H1 (cell line): ENCODE results near the gene PRR5. TPM values are rescaled to one million over a fixed set of nuclear protein-coding genes. Genes with fewer than 3 reads are reported as not detected.

ENCODE experiments used
- CTCF ChIA-PET: fragments of 300-600 bp; sonication (Branson Sonifier 250); formaldehyde crosslinking; loops from one replicate; lab custom pipeline; 2021; ENCODE audit not compliant: partially characterized antibody; lab: Charles Lee
- POLR2A ChIA-PET: fragments of 300-600 bp; sonication (Branson Sonifier 250); formaldehyde crosslinking; loops from one replicate; lab custom pipeline; 2021; ENCODE audit warnings: inconsistent platforms; ENCODE audit not compliant: partially characterized antibody; lab: Charles Lee
- DNase-seq, 2 experiments: peaks; one replicate each; pipeline versions ENCODE4 v3.0.0 to v3.0.0-alpha.2; 2010 to 2022; ENCODE audit warnings: low spot score in 2 of 2, low read depth in 1 of 2, mixed read lengths in 1 of 2
- FAIRE-seq: peaks from 2 replicates; lab custom pipeline; 2011; peaks lifted over from hg19 to GRCh38; lab: Jason Lieb, UNC
- H2AFZ ChIP-seq: 2 replicates; pipeline ENCODE4 v1.8.1; 2012; ENCODE audit warnings: low read length, inconsistent platforms
- H2AK5ac ChIP-seq: 2 replicates; pipeline ENCODE4 v1.6.1; 2013; ENCODE audit warnings: low read depth, low read length
- H2BK120ac ChIP-seq: replicated peaks from 2 replicates; pipeline ENCODE3; 2013; ENCODE audit warnings: low read depth, low read length, inconsistent platforms
- H2BK12ac ChIP-seq: 2 replicates; pipeline ENCODE4 v1.6.1; 2013; ENCODE audit warnings: low read depth, low read length
- H2BK15ac ChIP-seq: 2 replicates; pipeline ENCODE4 v1.6.1; 2013; ENCODE audit warnings: low read length
- H2BK20ac ChIP-seq: 2 replicates; pipeline ENCODE4 v1.6.1; 2013; ENCODE audit warnings: low read length
- H2BK5ac ChIP-seq: 2 replicates; pipeline ENCODE4 v1.6.1; 2013; ENCODE audit warnings: low read depth, low read length
- H3K14ac ChIP-seq: 2 replicates; pipeline ENCODE4 v1.6.1; 2013; ENCODE audit warnings: inconsistent platforms; ENCODE audit not compliant: insufficient read length
- H3K18ac ChIP-seq: 2 replicates; pipeline ENCODE4 v1.6.1; 2013; ENCODE audit warnings: low read length; ENCODE audit errors: extremely low read depth
- H3K23ac ChIP-seq: 2 replicates; pipeline ENCODE4 v1.6.1; 2013; ENCODE audit warnings: inconsistent platforms; ENCODE audit not compliant: insufficient read length
- H3K23me2 ChIP-seq: 2 replicates; pipeline ENCODE4 v1.6.1; 2013; ENCODE audit warnings: low read depth, low read length
- H3K27ac ChIP-seq: 2 replicates; pipeline ENCODE4 v1.6.1; 2011; ENCODE audit warnings: low read depth, low read length, inconsistent platforms
- H3K27me3 ChIP-seq, 4 experiments: replicated peaks in 1 of 4; 1 replicate in 1 of 4; 2 replicates in 3 of 4; pipeline versions ENCODE4 v1.6.1 to v1.8.1; 2011 to 2013; ENCODE audit warnings: low read length in 3 of 4, mild to moderate bottlenecking in 3 of 4, inconsistent platforms in 2 of 4, mixed read lengths in 2 of 4, moderate library complexity in 1 of 4; ENCODE audit not compliant: control insufficient read depth in 3 of 4, insufficient read depth in 3 of 4; ENCODE audit errors: extremely low read depth in 1 of 4
- H3K36me3 ChIP-seq, 4 experiments: 2 replicates each; pipeline versions ENCODE4 v1.6.1 to v1.8.1; 2011 to 2013; ENCODE audit warnings: mild to moderate bottlenecking in 4 of 4, low read length in 3 of 4, moderate library complexity in 2 of 4, control low read depth in 1 of 4, inconsistent platforms in 1 of 4; ENCODE audit not compliant: insufficient read depth in 4 of 4, control insufficient read depth in 2 of 4
- H3K4ac ChIP-seq: replicated peaks from 2 replicates; pipeline ENCODE3; 2013; ENCODE audit warnings: low read length, low read depth, mixed read lengths, inconsistent platforms; ENCODE audit not compliant: insufficient read length
- H3K4me1 ChIP-seq, 4 experiments: replicated peaks in 1 of 4; 1 replicate in 1 of 4; 2 replicates in 3 of 4; pipeline versions ENCODE4 v1.6.1 to v1.8.1; 2011 to 2013; ENCODE audit warnings: low read length in 3 of 4, inconsistent platforms in 2 of 4, mixed read lengths in 1 of 4; ENCODE audit not compliant: insufficient read depth in 4 of 4, control insufficient read depth in 3 of 4
- H3K4me2 ChIP-seq, 2 experiments: 2 replicates each; pipeline versions ENCODE4 v1.6.1 to v1.8.1; 2011 to 2013; ENCODE audit warnings: low read depth in 2 of 2, low read length in 2 of 2, control low read depth in 1 of 2, inconsistent platforms in 1 of 2, mild to moderate bottlenecking in 1 of 2; ENCODE audit not compliant: insufficient read depth in 1 of 2
- H3K4me3 ChIP-seq, 4 experiments: fragments of 200-600, 300-600 bp in 1 of 4; sonication (generic), shearing (Covaris generic), sonication (Bioruptor Twin) in 1 of 4; 2 replicates each; pipeline versions ENCODE4 v1.5.1 to v1.8.1; 2011 to 2016; ENCODE audit warnings: low read length in 4 of 4, low read depth in 3 of 4, control low read depth in 2 of 4, inconsistent platforms in 2 of 4, mild to moderate bottlenecking in 2 of 4, mixed read lengths in 1 of 4, moderate library complexity in 1 of 4; ENCODE audit not compliant: insufficient read depth in 2 of 4; ENCODE audit errors: extremely low read depth in 1 of 4
- H3K56ac ChIP-seq: replicated peaks from 2 replicates; pipeline ENCODE3; 2013; ENCODE audit warnings: low read depth, mild to moderate bottlenecking, mixed read lengths, low read length, inconsistent platforms; ENCODE audit not compliant: insufficient read length
- H3K79me1 ChIP-seq: 2 replicates; pipeline ENCODE4 v1.6.1; 2013; ENCODE audit warnings: low read depth, low read length, control low read depth
- H3K79me2 ChIP-seq, 2 experiments: 2 replicates each; pipeline versions ENCODE4 v1.6.1 to v1.8.1; 2012 to 2013; ENCODE audit warnings: low read length in 2 of 2, mild to moderate bottlenecking in 2 of 2, inconsistent platforms in 1 of 2; ENCODE audit not compliant: insufficient read depth in 2 of 2, control insufficient read depth in 1 of 2
- H3K9ac ChIP-seq, 4 experiments: replicated peaks in 1 of 4; 1 replicate in 1 of 4; 2 replicates in 3 of 4; pipeline versions ENCODE4 v1.6.1 to v1.8.1; 2011 to 2013; ENCODE audit warnings: low read depth in 3 of 4, low read length in 3 of 4, control low read depth in 2 of 4, mild to moderate bottlenecking in 2 of 4, moderate library complexity in 2 of 4, inconsistent platforms in 1 of 4; ENCODE audit errors: extremely low read depth in 1 of 4
- H3K9me3 ChIP-seq, 2 experiments: 2 replicates each; pipeline versions ENCODE4 v1.6.1 to v1.8.1; 2012 to 2013; ENCODE audit warnings: mild to moderate bottlenecking in 2 of 2, moderate library complexity in 2 of 2, control low read depth in 1 of 2, inconsistent platforms in 1 of 2, low read depth in 1 of 2, low read length in 1 of 2, mixed read lengths in 1 of 2; ENCODE audit not compliant: insufficient read depth in 2 of 2
- H4K20me1 ChIP-seq, 2 experiments: replicated peaks in 1 of 2; 2 replicates each; pipeline versions ENCODE3 to v1.8.1; 2011 to 2013; ENCODE audit warnings: inconsistent platforms in 2 of 2, low read length in 2 of 2, mild to moderate bottlenecking in 1 of 2; ENCODE audit not compliant: insufficient read depth in 2 of 2, control insufficient read depth in 1 of 2
- H4K5ac ChIP-seq: 2 replicates; pipeline ENCODE4 v1.6.1; 2013; ENCODE audit warnings: low read length, low read depth, mixed read lengths, inconsistent platforms; ENCODE audit not compliant: insufficient read length
- H4K8ac ChIP-seq: 2 replicates; pipeline ENCODE4 v1.8.0; 2013; ENCODE audit warnings: mild to moderate bottlenecking, moderate library complexity, low read length, inconsistent platforms; ENCODE audit not compliant: insufficient read depth; ENCODE audit errors: extremely low read depth
- H4K91ac ChIP-seq: replicated peaks from 2 replicates; pipeline ENCODE3; 2013; ENCODE audit warnings: low read length, mixed read lengths, inconsistent platforms; ENCODE audit not compliant: insufficient read length
- ASH2L ChIP-seq: fragments of 200-600, 300-600 bp; sonication (generic); IDR thresholded peaks from one replicate; pipeline ENCODE4 v1.7.1; 2017; ENCODE audit warnings: low read length
- ATF2 ChIP-seq: IDR thresholded peaks from 2 replicates; pipeline ENCODE4 v1.6.1; 2012; ENCODE audit warnings: low read length, inconsistent platforms
- BCL11A ChIP-seq, 2 experiments: IDR thresholded peaks; one replicate each; pipeline ENCODE4 v1.6.1; 2011; ENCODE audit warnings: low read depth in 2 of 2, low read length in 2 of 2, mild to moderate bottlenecking in 2 of 2
- CEBPB ChIP-seq: IDR thresholded peaks from 2 replicates; pipeline ENCODE4 v1.6.1; 2012; ENCODE audit warnings: low read depth, low read length
- EGR1 ChIP-seq: IDR thresholded peaks from 2 replicates; pipeline ENCODE4 v1.6.1; 2011; ENCODE audit warnings: low read depth, low read length, borderline replicate concordance
- KDM4A ChIP-seq: IDR thresholded peaks from one replicate; pipeline ENCODE4 v1.7.1; 2012; ENCODE audit warnings: low read depth, mild to moderate bottlenecking, moderate library complexity, low read length, inconsistent platforms; ENCODE audit not compliant: severe bottlenecking
- SP1 ChIP-seq: IDR thresholded peaks from 2 replicates; pipeline ENCODE4 v1.6.1; 2011; ENCODE audit warnings: low read depth, low read length
- TAF1 ChIP-seq: IDR thresholded peaks from 2 replicates; pipeline ENCODE4 v1.6.1; 2011; ENCODE audit warnings: mild to moderate bottlenecking, low read depth, low read length
- TCF12 ChIP-seq: IDR thresholded peaks from 2 replicates; pipeline ENCODE4 v1.6.1; 2011; ENCODE audit warnings: low read depth, mild to moderate bottlenecking, low read length
- USF2 ChIP-seq: IDR thresholded peaks from 2 replicates; pipeline ENCODE4 v1.6.1; 2011; ENCODE audit warnings: low read length, improper control_type of control experiment
- WGBS, 2 experiments: shearing (Covaris generic) in 1 of 2; methylation state at CpG; one replicate each; pipeline versions ENCODE4 v1.1.6 to v1.1.7; 2013 to 2015; ENCODE audit warnings: low lambda C conversion rate in 2 of 2, mixed read lengths in 2 of 2, inconsistent platforms in 1 of 2, low coverage in 1 of 2, missing lambda C conversion rate in 1 of 2; ENCODE audit not compliant: insufficient replicate concordance in 2 of 2, insufficient coverage in 1 of 2, insufficient read length in 1 of 2; ENCODE audit errors: extremely low coverage in 1 of 2, missing lambda C conversion rate in 1 of 2; 5-methylcytosine and 5-hydroxymethylcytosine counted together
- polyA plus RNA-seq, 7 experiments: library from polyadenylated mRNA; depleted of rRNA in 3 of 7; stranded (reverse) in 5 of 7; unstranded in 2 of 7; fragments of >200 nt in 5 of 7; fragments of 200-250 nt in 2 of 7; gene quantifications; 1 replicate in 5 of 7; 2 replicates in 1 of 7; 4 replicates in 1 of 7; pipeline versions ENCODE4 v1.2.1 to v1.2.3, GENCODE V29; 2011 to 2013; ENCODE audit warnings: missing spikeins in 2 of 7, mixed read lengths in 2 of 7
- total RNA-seq: library from RNA; stranded (reverse); fragmentation: NEBNext Ultra II Directional; extraction: Animal tissue kit (Norgen Biotek cat#: 25700); gene quantifications from 2 replicates; pipeline ENCODE4 v1.2.1, GENCODE V29; 2021

Gene PRR5
- total and polyA plus RNA-seq, 2 of the 8 experiments (the other 6 are each of a cell fraction or from before 2014, with no cell fraction given): 16.5 to 25.7 TPM

- Histone ChIP-seq H2BK120ac (no peak overlapping the region), H3K56ac (no peak overlapping the region), H3K9ac (no peak overlapping the region), H3K79me2 (no peaks in the 10 kb centered on the region), H3K36me3 (no peaks in the 10 kb centered on the region), H2BK12ac (no peak overlapping the region), H3K23me2 (no peaks in the 10 kb centered on the region), H2AFZ (no peak overlapping the region), H3K9me3 (no peaks in the 10 kb centered on the region), H3K23ac (no peak overlapping the region), H2BK5ac (no peak overlapping the region), H4K8ac (no peak overlapping the region), H2AK5ac (no peak overlapping the region), H3K79me1 (no peaks in the 10 kb centered on the region), H3K18ac (no peak overlapping the region), H3K4ac (no peak overlapping the region), H3K4me2 (no peak overlapping the region), H4K91ac (no peak overlapping the region), H3K14ac (no peak overlapping the region), H2BK15ac (no peak overlapping the region), H3K27ac (no peak overlapping the region), H4K20me1 (no peaks in the 10 kb centered on the region), H3K4me1 (peaks cover 0 to 4% (median 3%) of the 10 kb centered on the region in 4 experiments; a peak in 5 of 7 replicates), H4K5ac (no peak overlapping the region), H2BK20ac (no peak overlapping the region), H3K27me3 (no peaks in the 10 kb centered on the region; a peak in 1 of 7 replicates), H3K4me3 (no peak overlapping the region)
- 84% methylated on average over 7 of the region's 9 CpGs; no CpG with 5 or more reads in 1 of the 2 experiments for WGBS, 2 experiments
- POLR2A ChIA-PET: no interaction called here
- CTCF ChIA-PET: interaction anchor here (1.1 to 2.2 kb wide), 5 partner anchors 9 to 45 kb away, joined by 3 to 8 read pairs (median 6); no protein-coding TSS in a partner anchor
- no peak for FAIRE-seq
- DNase-seq: no peak
- TF ChIP-seq TCF12 (no peak), ATF2 (no peak), KDM4A (no peak), USF2 (no peak), TAF1 (no peak), CEBPB (no peak), BCL11A (IDR thresholded peaks at IDR 0.05; ENCODE audit: low read depth in 2 of 2, low read length in 2 of 2) (no peak), EGR1 (no peak), ASH2L (no peak), SP1 (no peak)
Observed at GRCh38 chr22:44693756-44694155, 8.2 kb upstream of the PRR5 start.
